Brain microvascular endothelial cell (primary cell): ENCODE data around the gene ACKR4.
A peak's percentile ranks its signal among the peaks of the same experiment; 100 is the strongest.

Source experiments
- DNase-seq: peaks from one replicate; pipeline ENCODE4 v3.0.0-alpha.2; 2020
- H3K27ac ChIP-seq: fragments of 250-450 bp; sonication (Bioruptor Pico); 2 replicates; pipeline ENCODE4 v1.5.1; 2020; ENCODE audit warnings: mild to moderate bottlenecking, moderate library complexity
- H3K27me3 ChIP-seq: fragments of 250-450 bp; sonication (Bioruptor Pico); replicated peaks from 2 replicates; pipeline ENCODE4 v1.5.1; 2020; ENCODE audit warnings: mild to moderate bottlenecking
- H3K36me3 ChIP-seq: fragments of 250-450 bp; sonication (Bioruptor Pico); replicated peaks from 2 replicates; pipeline ENCODE4 v1.5.1; 2020; ENCODE audit warnings: mild to moderate bottlenecking
- H3K4me3 ChIP-seq: 2 replicates; pipeline ENCODE4 v1.5.1; 2011; ENCODE audit warnings: low read depth, mild to moderate bottlenecking, control low read depth, low read length, moderate library complexity
- in situ Hi-C: cut with HindIII; loops from 2 replicates; pipeline ENCODE4 v1.10.0; 2017; ENCODE audit warnings: low sequenced_read_pairs, low pct_ligation_motif_present
- TF ChIP-seq, protein P1 (sequence below): IDR thresholded peaks from 2 replicates; pipeline ENCODE4 v1.5.1; 2011; ENCODE audit warnings: low read depth, mild to moderate bottlenecking, moderate library complexity, low read length, control low read depth, inconsistent platforms; ENCODE audit errors: missing control alignments

The ACKR4 gene

DNA sequence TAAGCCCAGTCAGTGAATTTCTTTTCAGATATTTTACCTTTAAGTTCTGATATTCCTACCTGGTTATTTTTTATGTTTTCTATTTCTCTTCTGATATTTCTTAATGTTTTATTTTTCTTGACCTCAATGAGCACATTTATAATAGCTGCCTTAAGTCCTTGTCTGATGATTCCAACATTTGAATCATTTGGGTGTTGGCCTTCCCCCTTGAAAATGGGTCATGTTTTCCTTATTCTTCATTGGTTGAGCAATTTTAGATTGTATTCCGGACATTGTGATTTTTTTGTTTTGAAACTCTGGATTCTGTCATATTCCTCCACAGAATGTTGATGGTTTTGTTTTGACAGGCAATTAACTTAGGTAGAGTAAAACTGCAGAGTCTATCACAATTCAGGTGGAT lies 9.7 kb upstream of the ACKR4 start:
- in situ Hi-C loops = no loop called here
- TF ChIP-seq, protein P1, sequence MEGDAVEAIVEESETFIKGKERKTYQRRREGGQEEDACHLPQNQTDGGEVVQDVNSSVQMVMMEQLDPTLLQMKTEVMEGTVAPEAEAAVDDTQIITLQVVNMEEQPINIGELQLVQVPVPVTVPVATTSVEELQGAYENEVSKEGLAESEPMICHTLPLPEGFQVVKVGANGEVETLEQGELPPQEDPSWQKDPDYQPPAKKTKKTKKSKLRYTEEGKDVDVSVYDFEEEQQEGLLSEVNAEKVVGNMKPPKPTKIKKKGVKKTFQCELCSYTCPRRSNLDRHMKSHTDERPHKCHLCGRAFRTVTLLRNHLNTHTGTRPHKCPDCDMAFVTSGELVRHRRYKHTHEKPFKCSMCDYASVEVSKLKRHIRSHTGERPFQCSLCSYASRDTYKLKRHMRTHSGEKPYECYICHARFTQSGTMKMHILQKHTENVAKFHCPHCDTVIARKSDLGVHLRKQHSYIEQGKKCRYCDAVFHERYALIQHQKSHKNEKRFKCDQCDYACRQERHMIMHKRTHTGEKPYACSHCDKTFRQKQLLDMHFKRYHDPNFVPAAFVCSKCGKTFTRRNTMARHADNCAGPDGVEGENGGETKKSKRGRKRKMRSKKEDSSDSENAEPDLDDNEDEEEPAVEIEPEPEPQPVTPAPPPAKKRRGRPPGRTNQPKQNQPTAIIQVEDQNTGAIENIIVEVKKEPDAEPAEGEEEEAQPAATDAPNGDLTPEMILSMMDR = no peak
- H3K27me3 ChIP-seq = no peaks in the 10 kb centered on the region
- DNase-seq = no peak
- H3K27ac ChIP-seq = no peak overlapping the region
- no peaks in the 10 kb centered on the region for H3K36me3 ChIP-seq
- H3K4me3 ChIP-seq = no peak overlapping the region

DNA sequence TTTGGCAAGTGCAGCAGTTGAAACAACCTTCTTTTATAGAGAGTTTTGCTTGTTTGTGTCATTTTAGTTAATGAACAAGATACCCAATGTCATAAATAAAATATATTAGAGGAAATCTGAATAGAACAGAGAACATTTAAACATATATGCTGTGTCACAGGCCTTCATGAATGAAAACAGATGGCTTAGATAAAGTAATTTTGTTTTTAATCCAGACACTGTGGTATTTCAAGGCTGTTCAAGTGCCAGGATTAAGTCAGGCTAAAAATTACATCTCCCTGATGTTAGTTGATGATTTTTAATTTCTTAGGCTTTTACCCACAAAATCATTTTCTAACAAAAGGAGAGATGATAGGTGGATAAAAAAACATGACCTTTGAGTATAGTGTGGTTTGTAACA lies 4.9 kb upstream of the ACKR4 start:
- Histone ChIP-seq H3K27ac (no peak overlapping the region), H3K36me3 (no peaks in the 10 kb centered on the region), H3K4me3 (no peak overlapping the region), H3K27me3 (no peaks in the 10 kb centered on the region)
- TF ChIP-seq, protein P1 = no peak
- in situ Hi-C loops = no loop called here
- DNase-seq = no peak

- TF ChIP-seq, protein P1 = no peak
- DNase-seq = no peak
- H3K27ac ChIP-seq = peak overlapping the region; percentile 63
- H3K27me3 ChIP-seq = no peaks in the 10 kb centered on the region
- no peak overlapping the region for H3K4me3 ChIP-seq
- in situ Hi-C loops = no loop called here
- no peaks in the 10 kb centered on the region for H3K36me3 ChIP-seq
Measured at GRCh38 chr3:132593241-132593946, 3.7 kb upstream of the ACKR4 start.

DNA sequence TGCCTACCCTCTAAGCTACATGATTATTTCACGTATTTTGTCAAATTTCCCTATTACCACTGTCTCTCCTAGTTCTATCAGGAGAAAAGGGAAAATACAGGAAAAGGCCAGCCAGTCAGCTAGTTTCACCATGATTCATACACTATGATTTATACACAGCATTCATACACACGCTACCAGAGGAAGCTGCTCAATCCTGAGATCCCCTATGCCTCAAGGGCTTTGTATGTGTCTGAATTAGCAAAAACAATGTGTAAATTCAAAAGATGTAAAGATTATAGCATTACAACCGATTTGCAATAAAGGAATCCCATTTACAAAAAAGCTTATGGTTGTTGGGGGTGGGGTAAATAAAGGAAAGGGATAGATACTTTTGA lies 3.1 kb upstream of the ACKR4 start:
- TF ChIP-seq, protein P1 = no peak
- peak; percentile 74 for DNase-seq
- Histone ChIP-seq H3K36me3 (no peaks in the 10 kb centered on the region), H3K27ac (peak overlapping the region; percentile 63), H3K27me3 (no peaks in the 10 kb centered on the region), H3K4me3 (no peak overlapping the region)
- in situ Hi-C loops = no loop called here

DNA sequence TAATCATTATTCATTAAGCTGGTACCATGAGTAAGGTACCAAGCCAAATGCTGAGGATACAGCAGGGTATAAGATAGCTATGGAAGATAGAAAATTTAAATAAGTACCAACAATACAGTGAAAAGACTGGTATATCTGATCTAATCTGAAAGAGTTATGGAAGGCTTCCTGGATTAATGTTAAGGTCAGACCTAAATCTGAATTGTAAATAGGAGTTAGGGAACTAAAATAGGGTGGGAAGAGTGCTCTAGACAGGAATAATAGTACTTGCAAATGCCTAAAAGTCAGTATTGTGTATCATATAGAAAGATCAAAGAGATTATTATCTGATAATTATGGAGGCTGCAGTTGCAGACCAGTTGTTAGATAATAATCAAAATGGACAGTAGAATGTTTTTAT lies 2.6 kb upstream of the ACKR4 start:
- TF ChIP-seq, protein P1 = no peak

DNA sequence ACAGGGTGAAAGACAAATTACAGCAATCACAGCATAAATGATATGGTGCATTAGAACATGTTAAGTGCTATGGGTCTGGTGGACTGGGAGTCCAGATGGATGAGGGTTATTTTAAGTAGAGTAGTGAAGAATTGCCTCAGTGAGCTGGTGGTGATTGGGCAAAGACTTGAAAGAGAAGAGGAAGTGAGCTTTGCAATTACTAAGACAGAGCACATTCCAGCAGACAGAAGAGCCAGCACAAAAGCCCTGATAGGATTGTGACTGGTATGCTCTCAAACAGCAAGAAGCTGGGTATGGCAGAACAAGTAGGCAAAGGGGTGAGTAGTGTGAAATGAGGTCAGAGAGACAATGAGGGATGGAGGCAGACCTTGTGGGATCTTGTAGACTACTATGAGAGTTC lies 2.1 kb upstream of the ACKR4 start:
- peak overlapping the region; percentile 63 for H3K27ac ChIP-seq
- no peaks in the 10 kb centered on the region for H3K27me3 ChIP-seq
- in situ Hi-C loops = no loop called here
- no peaks in the 10 kb centered on the region for H3K36me3 ChIP-seq
- H3K4me3 ChIP-seq = no peak overlapping the region
- TF ChIP-seq, protein P1 = no peak
- DNase-seq = peak; percentile 56

More for the DNA sequence above, 2.6 kb upstream of the ACKR4 start:
- H3K27me3 ChIP-seq = no peaks in the 10 kb centered on the region
- DNase-seq = no peak
- peak overlapping the region; percentile 63 for H3K27ac ChIP-seq
- in situ Hi-C loops = no loop called here
- H3K4me3 ChIP-seq = no peak overlapping the region
- no peaks in the 10 kb centered on the region for H3K36me3 ChIP-seq
